Small intestine (tissue), 7 donors: ENCODE measurements around the gene TRERF1. TPM values are rescaled to one million over a fixed set of nuclear protein-coding genes. Genes with fewer than 3 reads are reported as not detected.

Experiments used
- DNase-seq, 2 donors: peaks; one replicate each; pipeline versions ENCODE4 v3.0.0 to v3.0.0-alpha.2; 2013
- FAIRE-seq: peaks from 2 replicates; lab custom pipeline; 2012; peaks lifted over from hg19 to GRCh38; lab: Jason Lieb, UNC
- H3K27ac ChIP-seq, 3 donors: one replicate each; pipeline ENCODE4 v1.5.1; 2013; ENCODE audit warnings: low read length in 2 of 3, mild to moderate bottlenecking in 2 of 3, control low read depth in 1 of 3, inconsistent platforms in 1 of 3, low read depth in 1 of 3, moderate library complexity in 1 of 3
- H3K27me3 ChIP-seq, 3 donors: one replicate each; pipeline ENCODE4 v1.6.1; 2013; ENCODE audit warnings: low read length in 3 of 3, inconsistent platforms in 1 of 3; ENCODE audit not compliant: control insufficient read depth in 3 of 3, insufficient read depth in 3 of 3
- H3K36me3 ChIP-seq, 3 donors: one replicate each; pipeline ENCODE4 v1.6.1; 2013; ENCODE audit warnings: low read length in 3 of 3, inconsistent platforms in 1 of 3, low read depth in 1 of 3, mild to moderate bottlenecking in 1 of 3, moderate library complexity in 1 of 3; ENCODE audit not compliant: control insufficient read depth in 3 of 3, insufficient read depth in 2 of 3
- H3K4me1 ChIP-seq, 3 donors: one replicate each; pipeline ENCODE4 v1.6.1; 2013; ENCODE audit warnings: low read length in 2 of 3, inconsistent platforms in 1 of 3, low read depth in 1 of 3, mild to moderate bottlenecking in 1 of 3, moderate library complexity in 1 of 3; ENCODE audit not compliant: control insufficient read depth in 3 of 3, insufficient read depth in 2 of 3
- H3K4me3 ChIP-seq, 3 donors: one replicate each; pipeline ENCODE4 v1.5.1; 2013; ENCODE audit warnings: low read length in 3 of 3, control low read depth in 1 of 3, inconsistent platforms in 1 of 3, low read depth in 1 of 3, mild to moderate bottlenecking in 1 of 3, moderate library complexity in 1 of 3
- H3K9me3 ChIP-seq, 2 donors: one replicate each; pipeline ENCODE4 v1.6.1; 2013; ENCODE audit warnings: low read depth in 1 of 2, low read length in 1 of 2; ENCODE audit not compliant: control insufficient read depth in 2 of 2, insufficient read depth in 1 of 2
- WGBS, 3 donors: extraction: QIAGEN DNeasy Blood & Tissue Kit; methylation state at CpG; one replicate each; pipeline ENCODE4 v1.1.7; 2013; 5-methylcytosine and 5-hydroxymethylcytosine counted together
- polyA plus RNA-seq, 4 donors: library from polyadenylated mRNA; stranded (reverse) in 3 of 4; unstranded in 1 of 4; fragments of 200-250 nt in 3 of 4; fragments of 120-200 nt in 1 of 4; gene quantifications; one replicate each; pipeline versions ENCODE4 v1.2.1 to v1.2.3, GENCODE V29; 2013
- donor health status: healthy with polysubstance abuse.
- donor health status: control.
- donor health status: control.
- donor health status: Bipolar disorder and iron deficiency.
- donor health status: healthy.

TRERF1 gene
- polyA plus RNA-seq, 4 donors = 0.22 to 5.0 (median 2.3) TPM

- DNase-seq (no peak), FAIRE-seq (no peak)
- Histone ChIP-seq H3K4me3 (no peak overlapping the region), H3K4me1 (peaks cover 4 to 16% (median 13%) of the 10 kb centered on the region in 3 donors), H3K27ac (peak overlapping the region in 1 of 3 donors; percentile 68), H3K27me3 (no peaks in the 10 kb centered on the region), H3K36me3 (peaks cover 0 to 2% (median 0%) of the 10 kb centered on the region in 3 donors), H3K9me3 (no peaks in the 10 kb centered on the region)
- WGBS, 3 donors = 51 to 81% (median 78%) methylated on average over 6 of the region's 6 CpGs
Observed at GRCh38 chr6:42313038-42313437, 138.7 kb downstream of the TRERF1 start.

- no peak for FAIRE-seq
Observed at GRCh38 chr6:42307141-42307470, 144.6 kb downstream of the TRERF1 start.

GRCh38 chr6:42306439-42307140, 145.1 kb downstream of the TRERF1 start:
- FAIRE-seq (no peak), DNase-seq (peak in 1 of 2 donors; percentile 72)
- Histone ChIP-seq H3K27me3 (no peaks in the 10 kb centered on the region), H3K27ac (peak overlapping the region in 1 of 3 donors; percentile 48), H3K36me3 (peaks cover 0 to 2% (median 0%) of the 10 kb centered on the region in 3 donors), H3K9me3 (no peaks in the 10 kb centered on the region), H3K4me1 (peaks cover 0 to 5% (median 0%) of the 10 kb centered on the region in 3 donors), H3K4me3 (no peak overlapping the region)
- 14 to 61% (median 46%) methylated on average over 7 of the region's 7 CpGs for WGBS, 3 donors

More at GRCh38 chr6:42307141-42307470, 144.6 kb downstream of the TRERF1 start:
- H3K27ac ChIP-seq = peak overlapping the region in 1 of 3 donors; percentile 48
- H3K9me3 ChIP-seq = no peaks in the 10 kb centered on the region
- no peaks in the 10 kb centered on the region for H3K27me3 ChIP-seq
- H3K36me3 ChIP-seq = peaks cover 0 to 2% (median 0%) of the 10 kb centered on the region in 3 donors
- WGBS, 3 donors = 12 to 43% (median 40%) methylated on average over 2 of the region's 2 CpGs
- peaks cover 0 to 4% (median 0%) of the 10 kb centered on the region in 3 donors for H3K4me1 ChIP-seq
- no peak for DNase-seq
- H3K4me3 ChIP-seq = no peak overlapping the region

GRCh38 chr6:42304053-42304712, 147.5 kb downstream of the TRERF1 start:
- peaks cover 0 to 2% (median 0%) of the 10 kb centered on the region in 3 donors for H3K36me3 ChIP-seq
- 61 to 70% (median 70%) methylated on average over 6 of the region's 6 CpGs for WGBS, 3 donors
- H3K4me3 ChIP-seq = no peak overlapping the region
- FAIRE-seq (no peak), DNase-seq (no peak)
- peaks cover 0 to 5% (median 0%) of the 10 kb centered on the region in 3 donors for H3K4me1 ChIP-seq
- H3K27ac ChIP-seq = no peak overlapping the region
- no peaks in the 10 kb centered on the region for H3K9me3 ChIP-seq
- no peaks in the 10 kb centered on the region for H3K27me3 ChIP-seq

GRCh38 chr6:42302411-42302810, 149.3 kb downstream of the TRERF1 start:
- peaks cover 0 to 2% (median 2%) of the 10 kb centered on the region in 3 donors for H3K36me3 ChIP-seq

GRCh38 chr6:42301986-42302385, 149.7 kb downstream of the TRERF1 start:
- Histone ChIP-seq H3K27me3 (no peaks in the 10 kb centered on the region), H3K4me3 (no peak overlapping the region), H3K27ac (no peak overlapping the region), H3K9me3 (no peaks in the 10 kb centered on the region), H3K36me3 (peaks cover 0 to 2% (median 2%) of the 10 kb centered on the region in 3 donors), H3K4me1 (peaks cover 0 to 2% (median 0%) of the 10 kb centered on the region in 3 donors)
- DNase-seq (no peak), FAIRE-seq (no peak)
- WGBS, 3 donors = 61 to 70% (median 68%) methylated on average over 1 of the region's 1 CpG

More at GRCh38 chr6:42302411-42302810, 149.3 kb downstream of the TRERF1 start:
- Histone ChIP-seq H3K4me3 (no peak overlapping the region), H3K4me1 (peaks cover 0 to 2% (median 0%) of the 10 kb centered on the region in 3 donors), H3K27ac (no peak overlapping the region), H3K9me3 (no peaks in the 10 kb centered on the region), H3K27me3 (no peaks in the 10 kb centered on the region)
- DNase-seq (no peak), FAIRE-seq (no peak)
- WGBS, 3 donors = 67 to 88% (median 86%) methylated on average over 3 of the region's 3 CpGs

GRCh38 chr6:42300701-42301100, 151.0 kb downstream of the TRERF1 start:
- FAIRE-seq (no peak), DNase-seq (no peak)
- H3K36me3 ChIP-seq = peaks cover 0 to 2% (median 2%) of the 10 kb centered on the region in 3 donors
- H3K4me3 ChIP-seq = no peak overlapping the region
- no peaks in the 10 kb centered on the region for H3K27me3 ChIP-seq
- no peaks in the 10 kb centered on the region for H3K9me3 ChIP-seq
- no peak overlapping the region for H3K27ac ChIP-seq
- 30 to 63% (median 59%) methylated on average over 1 of the region's 1 CpG for WGBS, 3 donors
- H3K4me1 ChIP-seq = peaks cover 0 to 6% (median 0%) of the 10 kb centered on the region in 3 donors

- peaks cover 0 to 11% (median under 1%) of the 10 kb centered on the region in 3 donors for H3K4me1 ChIP-seq
- no peak for FAIRE-seq
- 71 to 77% (median 76%) methylated on average over 1 of the region's 1 CpG for WGBS, 3 donors
- H3K27ac ChIP-seq = no peak overlapping the region
- H3K36me3 ChIP-seq = peaks cover 0 to 2% (median 2%) of the 10 kb centered on the region in 3 donors
- DNase-seq = no peak
- no peaks in the 10 kb centered on the region for H3K27me3 ChIP-seq
- no peaks in the 10 kb centered on the region for H3K9me3 ChIP-seq
- H3K4me3 ChIP-seq = no peak overlapping the region
Observed at GRCh38 chr6:42300185-42300584, 151.5 kb downstream of the TRERF1 start.
